ENCODE data around the gene ADAMTS15.
"Not testable (repeated sequence)": the region's sequence is repeated elsewhere in the genome, so short reads cannot be mapped to it uniquely, and the experiment has no call there.

ADAMTS15 gene

GRCh38 chr11:130436171-130436570, 12.3 kb upstream of the ADAMTS15 start:
- no peak for DNase-seq (ENCODE audit: low read depth, low spot score)

DNA sequence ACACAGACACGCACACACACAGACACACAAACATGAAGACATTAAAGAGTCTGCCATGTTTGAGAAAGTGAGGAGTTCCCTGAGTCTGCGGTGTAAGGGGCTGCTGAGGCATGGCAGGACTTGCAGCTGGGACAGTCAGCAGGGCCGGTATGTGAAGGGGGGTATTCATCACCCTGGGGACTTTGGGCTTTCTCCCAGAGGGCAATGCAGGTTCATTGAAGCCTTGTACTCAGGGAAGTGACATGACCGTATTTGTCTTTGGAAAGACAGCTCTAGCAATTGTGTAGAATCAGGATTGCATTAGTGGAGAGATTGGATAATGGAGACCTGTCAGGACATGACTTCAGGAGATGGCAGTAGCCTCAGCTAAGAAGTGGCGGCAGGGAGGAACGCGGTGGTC, 10.6 kb upstream of the ADAMTS15 start:
- no peak for DNase-seq (ENCODE audit: low read depth, low spot score)

DNA sequence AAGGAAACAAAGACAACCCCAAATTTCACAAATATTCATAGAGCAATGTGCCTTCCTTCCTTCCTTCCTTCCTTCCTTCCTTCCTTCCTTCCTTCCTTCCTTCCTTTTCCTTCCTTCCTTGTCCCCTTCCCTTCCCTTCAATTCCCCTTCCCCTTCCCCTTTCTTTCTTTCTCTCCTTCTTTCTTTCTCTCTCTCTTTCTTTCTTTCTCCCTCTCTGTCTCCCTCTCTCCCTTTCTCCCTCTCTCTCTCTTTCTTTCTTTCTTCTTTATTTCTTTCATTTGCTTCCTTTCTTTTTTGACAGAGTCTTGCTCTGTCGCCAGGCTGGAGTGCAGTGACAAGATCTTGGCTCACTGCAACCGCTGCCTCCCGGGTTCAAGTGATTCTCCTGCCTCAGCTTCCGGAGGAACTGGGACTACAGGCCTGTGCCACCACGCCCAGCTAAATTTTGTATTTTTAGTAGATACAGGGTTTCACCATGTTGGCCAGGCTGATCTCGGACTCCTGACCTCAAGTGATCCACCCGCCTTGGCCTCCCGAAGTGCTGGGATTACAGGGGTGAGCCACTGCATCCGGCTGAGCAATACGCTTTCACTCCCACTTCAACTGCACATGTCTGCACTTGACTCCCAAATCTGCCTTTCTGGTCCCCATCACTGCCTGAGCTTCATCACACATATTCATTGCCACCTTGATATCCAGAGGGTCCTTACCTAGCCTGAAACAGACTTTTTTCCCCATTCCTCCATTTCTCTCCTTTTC, 9.9 kb upstream of the ADAMTS15 start:
- DNase-seq (ENCODE audit: low read depth, low spot score) = not testable (repeated sequence)

DNA sequence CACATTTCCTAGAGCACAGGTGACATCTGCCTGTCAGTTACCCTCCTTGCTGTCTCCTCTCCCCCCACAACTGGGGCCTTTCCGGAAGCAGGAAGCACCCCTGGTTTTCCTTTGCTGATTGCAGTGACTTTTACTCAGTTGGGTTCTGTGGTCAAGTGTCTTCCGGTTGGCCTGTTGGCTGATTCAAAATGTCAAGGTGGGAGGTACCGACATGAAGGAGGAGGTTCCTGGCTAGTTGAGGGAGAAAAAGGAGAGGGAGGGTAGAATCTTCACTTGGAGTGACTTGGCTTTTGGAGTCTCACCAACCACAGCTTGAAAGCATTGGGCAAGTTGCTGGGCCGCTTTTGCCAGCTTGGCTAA, 9.3 kb upstream of the ADAMTS15 start:
- no peak for DNase-seq (ENCODE audit: low read depth, low spot score)

GRCh38 chr11:130439876-130440275, 8.6 kb upstream of the ADAMTS15 start:
- DNase-seq (ENCODE audit: low read depth, low spot score) = no peak

DNA sequence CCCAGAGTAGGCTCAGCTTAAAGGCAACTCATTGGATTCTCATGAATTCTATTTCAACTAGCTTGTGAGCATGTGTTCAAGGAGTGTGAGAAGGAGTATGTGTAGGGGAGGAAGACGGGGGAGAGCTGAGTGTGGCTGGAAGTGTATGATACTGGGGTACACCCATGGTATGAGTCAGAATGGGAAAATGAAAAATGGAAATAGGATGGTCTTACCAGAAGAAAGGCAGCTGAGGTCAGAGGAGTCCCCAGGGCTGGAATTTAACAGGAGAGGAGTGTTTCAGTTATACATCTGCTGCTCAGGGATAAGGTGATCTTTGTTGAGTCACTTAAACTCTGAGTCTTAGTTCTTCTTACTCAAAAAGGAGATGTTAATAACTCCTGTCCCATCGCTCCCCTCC, 6.7 kb upstream of the ADAMTS15 start:
- DNase-seq (ENCODE audit: low read depth, low spot score) = no peak

DNA sequence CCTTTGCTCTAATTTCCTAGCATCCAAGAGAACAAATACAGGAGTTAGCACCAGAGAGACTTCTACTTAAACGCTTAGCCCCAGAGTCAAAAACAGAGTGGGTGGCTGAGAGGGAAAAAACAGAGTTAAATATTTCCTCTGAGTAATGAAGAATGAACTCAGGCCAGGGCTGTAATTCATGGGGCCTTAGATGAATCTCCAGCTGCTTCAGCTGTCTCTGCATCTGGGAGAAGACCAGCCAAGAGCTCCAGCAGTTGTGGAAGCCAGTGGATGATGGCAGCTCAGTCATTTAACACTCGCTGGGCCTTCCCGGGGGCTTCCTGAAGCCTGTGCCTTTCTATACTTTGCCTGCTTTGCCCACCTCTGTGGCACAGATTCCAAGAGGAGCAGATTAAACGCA, 5.7 kb upstream of the ADAMTS15 start:
- DNase-seq (ENCODE audit: low read depth, low spot score) = no peak

DNA sequence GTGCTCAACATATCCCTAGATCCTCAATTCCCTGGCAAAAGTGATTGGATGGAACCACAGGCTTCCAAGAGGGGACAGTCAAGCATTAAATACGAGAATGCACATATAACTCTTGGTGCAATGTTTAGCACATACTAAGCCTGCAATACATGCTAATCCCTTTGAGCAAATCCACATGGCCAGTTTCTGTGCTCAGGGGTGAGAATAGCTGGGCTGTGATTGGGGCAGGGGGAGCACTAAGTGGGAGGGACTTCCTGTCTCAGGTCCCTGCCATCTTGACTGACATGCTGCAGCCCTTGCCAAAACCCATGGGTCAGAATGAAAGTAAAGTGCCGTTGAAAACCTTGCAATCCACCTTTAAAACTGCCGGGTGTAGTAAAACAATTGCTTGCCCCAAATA, 2.7 kb upstream of the ADAMTS15 start:
- no peak for DNase-seq (ENCODE audit: low read depth, low spot score)

GRCh38 chr11:130448039-130448415, 418 bp upstream of the ADAMTS15 start:
- DNase-seq (ENCODE audit: low read depth, low spot score) = no peak

GRCh38 chr11:130449310-130449990, 1.0 kb downstream of the ADAMTS15 start:
- no peak for DNase-seq (ENCODE audit: low read depth, low spot score)

DNA sequence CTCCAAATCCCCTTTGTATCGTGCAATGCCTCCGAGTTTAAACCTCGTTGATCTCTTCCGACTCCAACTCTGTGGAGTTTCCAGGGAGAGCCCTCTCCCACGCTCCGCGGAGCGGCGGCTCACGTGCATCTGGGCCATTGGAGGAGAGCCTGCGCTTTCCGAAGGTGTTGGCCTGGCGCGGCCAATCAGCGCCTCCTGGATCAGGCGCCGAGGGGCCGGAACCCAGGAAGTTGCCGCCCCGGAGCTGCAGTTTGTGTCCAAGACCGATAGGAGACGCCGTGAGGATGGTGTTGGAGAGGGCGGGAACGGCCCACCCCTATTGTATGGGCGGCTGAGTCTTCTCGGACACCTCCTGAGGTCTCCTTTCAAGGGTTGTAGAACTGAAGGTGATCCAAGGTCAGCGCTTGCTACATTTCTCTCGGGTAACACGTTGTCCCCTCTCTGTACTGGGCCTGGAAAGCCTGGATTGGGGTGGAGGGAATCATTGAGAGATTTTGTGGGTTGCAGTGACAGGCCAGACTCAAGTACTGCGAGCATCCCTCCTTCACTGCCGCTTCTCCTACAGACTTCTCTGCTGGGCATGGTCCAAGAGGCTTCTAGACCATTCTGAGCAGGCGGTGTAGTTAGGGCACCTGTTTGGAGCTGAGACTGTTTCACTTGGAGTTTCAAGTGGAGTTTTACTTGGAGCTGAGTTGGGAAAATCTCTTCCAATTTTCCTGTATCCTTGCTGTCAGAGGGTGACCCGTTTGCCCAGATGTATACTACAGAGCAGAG, 1.7 kb downstream of the ADAMTS15 start:
- DNase-seq (ENCODE audit: low read depth, low spot score) = no peak

DNA sequence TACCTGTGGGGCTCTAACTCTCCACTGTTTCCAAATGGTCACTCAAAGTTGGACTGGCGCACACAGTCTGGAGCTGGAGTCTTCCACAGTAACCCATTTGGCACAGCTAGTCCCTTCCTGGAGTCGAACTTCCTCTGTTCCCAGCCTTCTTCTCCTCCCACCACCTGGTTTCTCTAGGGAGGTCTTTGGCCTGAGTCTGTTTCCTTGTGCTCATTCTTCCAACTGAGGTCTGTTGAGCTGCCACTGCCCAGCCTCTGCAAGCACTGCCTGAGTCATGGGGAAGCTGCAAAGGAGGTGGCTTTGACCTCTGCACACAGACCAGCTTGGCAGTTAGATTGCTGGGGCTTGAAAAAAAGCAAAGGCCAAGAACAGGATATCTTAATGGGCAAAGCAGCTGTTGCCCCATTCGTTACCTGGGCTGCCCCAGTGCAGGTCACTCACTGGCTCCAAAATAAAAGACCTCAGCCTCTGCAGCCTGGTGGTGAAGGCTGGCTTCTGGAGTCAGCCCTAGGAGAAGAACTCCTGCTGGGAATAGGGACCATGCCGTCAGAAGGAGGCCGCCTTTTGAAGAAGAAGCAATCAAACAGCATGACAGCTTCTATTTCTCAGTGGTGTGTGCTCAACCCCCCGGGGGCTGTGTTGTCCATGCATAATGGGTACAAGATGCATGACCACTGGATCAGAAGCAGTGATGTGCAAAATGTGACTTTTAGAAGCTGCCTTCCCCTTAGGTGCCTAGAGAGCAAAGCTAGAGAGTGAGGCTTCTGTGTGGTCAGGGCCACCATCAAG, 3.0 kb downstream of the ADAMTS15 start:
- DNase-seq (ENCODE audit: low read depth, low spot score) = no peak

- no peak for DNase-seq (ENCODE audit: low read depth, low spot score)
These were observed 3.7 kb downstream of the ADAMTS15 start for GRCh38 chr11:130452176-130452575.

- DNase-seq (ENCODE audit: low read depth, low spot score) = no peak
These were observed 4.5 kb downstream of the ADAMTS15 start for GRCh38 chr11:130452940-130453339.

- DNase-seq (ENCODE audit: low read depth, low spot score) = no peak
These were observed 6.2 kb downstream of the ADAMTS15 start for GRCh38 chr11:130454491-130455252.

DNA sequence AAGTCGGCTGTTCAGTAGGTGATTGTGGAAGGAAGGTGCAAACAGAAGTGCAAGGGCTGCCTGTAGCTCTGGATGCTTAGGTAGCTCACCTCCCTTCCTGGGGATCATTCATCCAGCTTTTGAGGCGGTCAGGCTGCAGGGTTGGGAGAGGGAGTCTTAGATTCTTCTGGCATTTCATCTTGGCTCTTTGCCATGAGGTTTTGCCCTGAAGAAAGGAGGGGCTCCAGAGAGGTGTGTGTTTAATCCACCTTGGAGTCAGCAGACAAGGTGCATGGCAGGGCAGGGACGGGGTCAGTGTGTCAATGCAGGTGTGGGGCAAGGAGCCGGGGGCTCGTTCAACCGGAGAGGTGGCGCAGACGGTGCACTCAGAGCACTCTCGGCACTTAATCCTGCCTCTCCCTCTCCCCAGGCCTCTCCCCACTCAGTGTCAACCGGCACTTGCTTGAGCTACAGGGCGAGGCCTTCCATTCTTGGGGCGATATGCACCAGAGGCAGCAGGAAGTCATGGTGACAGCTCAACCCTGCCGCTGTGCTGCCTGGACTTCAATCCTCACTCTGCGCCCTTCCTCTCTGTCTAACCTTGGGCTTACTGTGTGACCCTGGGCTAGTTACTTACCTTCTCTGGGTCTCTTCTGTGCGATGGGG, 7.2 kb downstream of the ADAMTS15 start:
- DNase-seq (ENCODE audit: low read depth, low spot score) = no peak

DNA sequence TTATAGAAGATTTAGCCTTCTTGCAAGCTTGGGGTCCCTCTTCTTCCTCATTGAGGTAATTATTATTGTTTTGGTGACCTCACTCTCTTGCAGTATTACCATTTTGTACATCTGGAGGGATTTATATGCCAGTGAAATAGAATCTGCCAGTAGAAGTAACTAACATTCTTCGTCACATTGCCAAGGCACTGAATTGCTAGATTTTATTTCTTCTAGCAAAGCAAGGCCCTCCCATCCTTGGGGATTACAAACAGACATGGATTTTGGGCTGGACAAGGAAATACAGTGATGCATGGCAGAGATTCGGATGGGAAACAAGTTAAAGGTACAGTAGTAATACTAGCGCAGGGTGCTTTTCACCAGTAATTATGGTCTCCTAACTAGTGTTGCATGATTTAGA, 7.8 kb downstream of the ADAMTS15 start:
- no peak for DNase-seq (ENCODE audit: low read depth, low spot score)

DNA sequence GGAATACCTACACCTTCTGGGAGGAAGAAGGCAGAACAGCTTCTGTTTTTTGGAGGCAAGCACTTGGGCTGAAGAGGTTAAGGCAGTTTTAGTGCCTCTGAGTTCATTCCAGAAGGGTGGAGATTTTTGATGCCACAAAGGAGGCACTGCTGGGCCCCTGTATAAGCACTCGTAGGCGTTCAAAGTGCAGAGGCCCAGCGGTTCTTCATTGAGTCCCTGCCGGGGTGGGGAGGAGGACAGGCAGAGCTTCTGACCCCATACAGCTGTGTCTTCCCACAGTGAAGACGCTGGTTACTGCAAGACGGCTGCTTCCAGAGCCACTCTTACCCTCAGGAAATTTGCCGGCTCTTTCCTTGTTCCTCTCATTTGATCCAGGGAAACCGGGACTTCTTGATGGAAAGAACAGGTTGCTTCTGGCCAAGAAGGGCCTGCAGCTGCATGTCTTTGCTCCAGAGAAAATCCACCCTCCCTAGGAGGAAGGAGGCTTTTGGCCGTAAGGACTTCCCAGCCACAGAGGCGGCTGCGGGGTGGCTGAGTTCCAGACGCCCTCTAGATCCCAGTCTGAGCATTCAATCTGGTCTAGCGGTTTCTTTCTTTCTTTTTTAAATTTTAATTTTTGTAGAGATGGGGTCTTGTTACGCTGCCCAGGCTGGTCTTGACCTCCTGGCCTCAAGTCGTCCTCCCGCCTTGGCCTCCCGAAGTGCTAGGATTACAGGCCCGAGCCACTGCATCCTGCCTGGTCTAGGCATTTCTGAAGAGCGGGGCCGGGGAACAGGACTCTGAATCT, 9.4 kb downstream of the ADAMTS15 start:
- DNase-seq (ENCODE audit: low read depth, low spot score) = no peak

- DNase-seq (ENCODE audit: low read depth, low spot score) = no peak
These were observed 9.9 kb downstream of the ADAMTS15 start for GRCh38 chr11:130458410-130458729.

DNA sequence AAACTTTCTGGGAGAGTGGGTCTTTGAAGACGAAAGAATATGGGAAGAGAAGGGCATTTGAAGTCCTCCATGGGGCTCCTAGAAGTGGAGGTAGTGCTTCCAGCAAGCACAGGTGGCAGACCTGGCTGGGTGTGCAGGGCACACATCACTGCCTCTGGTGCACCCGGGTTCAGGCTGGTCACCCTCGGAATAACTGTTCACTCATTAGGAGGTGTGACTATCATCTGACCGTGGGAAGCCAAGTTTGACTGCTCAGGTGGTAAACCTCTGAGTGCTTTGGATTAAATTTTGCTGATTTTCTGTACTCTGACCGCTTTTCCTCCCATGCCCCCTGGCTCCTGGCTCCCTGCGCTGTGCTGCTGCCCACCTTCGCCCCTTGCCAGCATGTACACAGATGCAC, 11.1 kb downstream of the ADAMTS15 start:
- DNase-seq (ENCODE audit: low read depth, low spot score) = no peak

All from activated CD4-positive, CD25-positive, alpha-beta regulatory T cell treated with anti-CD3 and anti-CD28 coated beads, Interleukin-2, amount 50 U/mL, for 16 hours (primary cell).